Tibial nerve (tissue), 3 donors: ENCODE results near the gene PIK3C2A.

Source experiments
- CTCF ChIP-seq, 5 experiments: fragments of 200-600 bp in 3 of 5; fragments of 450-650 bp in 2 of 5; sonication (generic) in 3 of 5; IDR thresholded peaks; one replicate each; pipeline ENCODE4 v1.5.1; 2016 to 2019; ENCODE audit warnings: antibody characterized with exemption in 5 of 5, mild to moderate bottlenecking in 3 of 5, moderate library complexity in 2 of 5
- POLR2A ChIP-seq, 2 donors: fragments of 450-650 bp; IDR thresholded peaks; one replicate each; pipeline ENCODE4 v1.6.1; 2017; ENCODE audit warnings: antibody characterized with exemption in 2 of 2, mild to moderate bottlenecking in 2 of 2, moderate library complexity in 2 of 2

- TF ChIP-seq CTCF (IDR thresholded peaks at IDR 0.05), result no peak
- no peak for TF ChIP-seq POLR2A (IDR thresholded peaks at IDR 0.05)
Measured at GRCh38 chr11:17183836-17184235, 23.9 kb downstream of the PIK3C2A start.
